ENCODE measurements around the gene RHOV. TPM values are rescaled to one million over a fixed set of nuclear protein-coding genes. Genes with fewer than 3 reads are reported as not detected.

Gene RHOV
- polyA plus RNA-seq, 1 donor (not counting 4 experiments of a cell fraction or from before 2014, with no cell fraction given) = 7.1 TPM

GRCh38 chr15:40914013-40914412, 40.0 kb upstream of the RHOV start:
- H3K4me3 ChIP-seq (ENCODE audit: control insufficient read depth in 2 of 3, extremely low read depth in 1 of 3, insufficient read depth in 2 of 3, low read depth in 1 of 3, low read length in 3 of 3) = no peak overlapping the region
- no peak for TF ChIP-seq EZH2 (IDR thresholded peaks at IDR 0.05; ENCODE audit: low read length)
- TF ChIP-seq, protein P1, sequence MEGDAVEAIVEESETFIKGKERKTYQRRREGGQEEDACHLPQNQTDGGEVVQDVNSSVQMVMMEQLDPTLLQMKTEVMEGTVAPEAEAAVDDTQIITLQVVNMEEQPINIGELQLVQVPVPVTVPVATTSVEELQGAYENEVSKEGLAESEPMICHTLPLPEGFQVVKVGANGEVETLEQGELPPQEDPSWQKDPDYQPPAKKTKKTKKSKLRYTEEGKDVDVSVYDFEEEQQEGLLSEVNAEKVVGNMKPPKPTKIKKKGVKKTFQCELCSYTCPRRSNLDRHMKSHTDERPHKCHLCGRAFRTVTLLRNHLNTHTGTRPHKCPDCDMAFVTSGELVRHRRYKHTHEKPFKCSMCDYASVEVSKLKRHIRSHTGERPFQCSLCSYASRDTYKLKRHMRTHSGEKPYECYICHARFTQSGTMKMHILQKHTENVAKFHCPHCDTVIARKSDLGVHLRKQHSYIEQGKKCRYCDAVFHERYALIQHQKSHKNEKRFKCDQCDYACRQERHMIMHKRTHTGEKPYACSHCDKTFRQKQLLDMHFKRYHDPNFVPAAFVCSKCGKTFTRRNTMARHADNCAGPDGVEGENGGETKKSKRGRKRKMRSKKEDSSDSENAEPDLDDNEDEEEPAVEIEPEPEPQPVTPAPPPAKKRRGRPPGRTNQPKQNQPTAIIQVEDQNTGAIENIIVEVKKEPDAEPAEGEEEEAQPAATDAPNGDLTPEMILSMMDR (optimal IDR thresholded peaks at IDR 0.05 in 1 of 3, IDR thresholded peaks at IDR 0.05 in 1 of 3, conservative IDR thresholded peaks at IDR 0.05 in 1 of 3; ENCODE audit: extremely low read depth in 1 of 3, insufficient read depth in 2 of 3, low read length in 3 of 3) = no peak

GRCh38 chr15:40912478-40912877, 38.4 kb upstream of the RHOV start:
- H3K9ac ChIP-seq (ENCODE audit: control insufficient read depth, extremely low read depth, insufficient read depth, low read length) = no peak overlapping the region
- no peak overlapping the region for H3K4me2 ChIP-seq (ENCODE audit: control insufficient read depth, extremely low read depth, insufficient read depth, low read depth, low read length)
- peaks cover 3% of the 10 kb centered on the region for H3K27me3 ChIP-seq (ENCODE audit: control insufficient read depth, extremely low read depth, insufficient read depth, low read length)
- H3K9me3 ChIP-seq (ENCODE audit: control insufficient read depth, low read depth, low read length) = no peaks in the 10 kb centered on the region
- H3K27ac ChIP-seq (ENCODE audit: control insufficient read depth, insufficient read depth, low read length) = no peak overlapping the region
- FAIRE-seq (no peak), DNase-seq (ENCODE audit: low read depth, low spot score) (no peak)
- peaks cover under 1% of the 10 kb centered on the region for H3K4me1 ChIP-seq (ENCODE audit: control insufficient read depth, extremely low read depth, insufficient read depth, low read length)
- no peaks in the 10 kb centered on the region for H3K79me2 ChIP-seq (ENCODE audit: control insufficient read depth, insufficient read depth, low read length)
- no peaks in the 10 kb centered on the region for H3K9me1 ChIP-seq (ENCODE audit: control insufficient read depth, extremely low read depth, insufficient read depth, low read length)
- no peaks in the 10 kb centered on the region for H3K36me3 ChIP-seq (ENCODE audit: control insufficient read depth in 2 of 2, extremely low read depth in 1 of 2, insufficient read depth in 2 of 2, low read length in 2 of 2)
- H2AFZ ChIP-seq (ENCODE audit: control insufficient read depth, low read length) = no peak overlapping the region
- no peak overlapping the region for H3K4me3 ChIP-seq (ENCODE audit: control insufficient read depth in 2 of 3, extremely low read depth in 1 of 3, insufficient read depth in 2 of 3, low read depth in 1 of 3, low read length in 3 of 3)
- dilution Hi-C loops (cut with MboI; ENCODE audit: extremely low pct_ligation_motif_present, low sequenced_read_pairs) = loop anchor here (25.0 kb wide), 1 partner anchor 100 kb away; no protein-coding TSS in a partner anchor
- TF ChIP-seq, protein P1 (optimal IDR thresholded peaks at IDR 0.05 in 1 of 3, IDR thresholded peaks at IDR 0.05 in 1 of 3, conservative IDR thresholded peaks at IDR 0.05 in 1 of 3; ENCODE audit: extremely low read depth in 1 of 3, insufficient read depth in 2 of 3, low read length in 3 of 3) = no peak
- TF ChIP-seq EZH2 (IDR thresholded peaks at IDR 0.05; ENCODE audit: low read length) = no peak
- H4K20me1 ChIP-seq (ENCODE audit: control insufficient read depth, extremely low read depth, insufficient read depth, low read length) = no peaks in the 10 kb centered on the region

More at GRCh38 chr15:40914013-40914412, 40.0 kb upstream of the RHOV start:
- DNase-seq (ENCODE audit: low read depth, low spot score) (no peak), FAIRE-seq (no peak)
- H3K4me2 ChIP-seq (ENCODE audit: control insufficient read depth, extremely low read depth, insufficient read depth, low read depth, low read length) = no peak overlapping the region
- no peak overlapping the region for H3K27ac ChIP-seq (ENCODE audit: control insufficient read depth, insufficient read depth, low read length)
- no peak overlapping the region for H3K9ac ChIP-seq (ENCODE audit: control insufficient read depth, extremely low read depth, insufficient read depth, low read length)
- H3K9me3 ChIP-seq (ENCODE audit: control insufficient read depth, low read depth, low read length) = no peaks in the 10 kb centered on the region
- dilution Hi-C loops (cut with MboI; ENCODE audit: extremely low pct_ligation_motif_present, low sequenced_read_pairs) = loop anchor here (25.0 kb wide), 1 partner anchor 98 kb away; no protein-coding TSS in a partner anchor
- no peaks in the 10 kb centered on the region for H3K79me2 ChIP-seq (ENCODE audit: control insufficient read depth, insufficient read depth, low read length)
- H3K27me3 ChIP-seq (ENCODE audit: control insufficient read depth, extremely low read depth, insufficient read depth, low read length) = peaks cover 11% of the 10 kb centered on the region
- no peaks in the 10 kb centered on the region for H3K9me1 ChIP-seq (ENCODE audit: control insufficient read depth, extremely low read depth, insufficient read depth, low read length)
- H3K36me3 ChIP-seq (ENCODE audit: control insufficient read depth in 2 of 2, extremely low read depth in 1 of 2, insufficient read depth in 2 of 2, low read length in 2 of 2) = no peaks in the 10 kb centered on the region
- H4K20me1 ChIP-seq (ENCODE audit: control insufficient read depth, extremely low read depth, insufficient read depth, low read length) = no peaks in the 10 kb centered on the region
- no peaks in the 10 kb centered on the region for H3K4me1 ChIP-seq (ENCODE audit: control insufficient read depth, extremely low read depth, insufficient read depth, low read length)
- H2AFZ ChIP-seq (ENCODE audit: control insufficient read depth, low read length) = no peak overlapping the region

Measured in keratinocyte (primary cell).